Inflammatory macrophage treated with lipopolysaccharide for 1 hour (primary cell): ENCODE measurements around the gene BTG1.

Source experiments
- DNase-seq, 2 donors: peaks; one replicate each; pipeline ENCODE4 v3.0.0-alpha.2; 2020 to 2022

BTG1 gene

DNA sequence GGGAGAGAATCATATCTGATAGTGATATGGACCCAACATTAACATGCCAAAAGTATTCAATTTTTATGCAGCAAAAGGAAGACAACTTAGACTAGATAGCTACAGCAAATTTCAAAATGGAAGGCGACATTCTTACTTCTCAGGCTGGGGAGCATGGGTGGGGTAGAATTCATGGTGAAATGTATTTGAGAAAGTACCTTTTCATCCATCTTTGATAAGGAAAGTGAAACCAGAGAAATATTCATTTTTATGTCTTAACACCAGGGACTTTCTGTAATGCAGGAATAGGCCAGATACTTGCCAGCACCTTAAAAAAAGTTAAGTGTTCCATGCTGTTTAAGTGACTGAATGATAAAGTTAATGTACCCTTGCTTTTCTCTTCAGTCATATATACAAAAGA is 13.4 kb downstream of the BTG1 start:
- DNase-seq: peak; percentile 70 to 78

DNA sequence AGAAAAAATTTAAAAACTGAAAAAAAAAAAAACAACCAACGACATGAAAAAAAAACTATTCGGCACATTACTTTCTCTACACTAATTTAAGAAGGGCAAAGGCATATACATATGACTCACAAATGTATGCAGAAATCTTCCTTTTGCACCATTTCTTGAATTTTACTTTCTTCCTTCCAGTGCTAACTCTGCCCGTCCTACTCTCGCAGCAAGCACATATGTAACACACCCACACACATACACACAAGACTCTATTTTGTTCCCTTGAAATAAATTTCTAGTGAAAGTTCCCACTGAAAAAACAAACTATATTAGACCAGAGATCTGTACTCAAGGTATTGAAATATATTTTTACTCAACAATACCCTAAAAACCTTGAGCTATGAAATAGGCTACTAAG is 14.6 kb downstream of the BTG1 start:
- peak; percentile 64 to 66 for DNase-seq

DNA sequence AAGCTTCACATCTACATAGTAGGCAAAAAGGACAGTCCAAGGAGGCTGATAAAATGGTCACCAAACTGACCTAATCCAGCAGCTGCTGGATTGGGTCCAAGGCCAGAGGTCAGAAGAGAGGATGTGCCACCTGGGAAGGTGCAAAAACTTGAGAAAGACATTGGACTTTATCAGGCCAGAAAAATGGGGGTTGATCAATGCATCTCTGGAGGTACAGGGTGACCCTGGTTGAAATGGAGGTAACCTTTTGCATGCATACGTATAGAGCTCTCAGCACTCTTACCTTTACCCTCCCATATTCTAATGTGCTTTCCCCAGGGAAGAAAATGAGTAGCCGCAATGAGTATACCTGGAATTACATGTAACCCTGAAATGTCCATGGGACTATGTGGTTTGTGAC is 16.0 kb downstream of the BTG1 start:
- DNase-seq: no peak

DNA sequence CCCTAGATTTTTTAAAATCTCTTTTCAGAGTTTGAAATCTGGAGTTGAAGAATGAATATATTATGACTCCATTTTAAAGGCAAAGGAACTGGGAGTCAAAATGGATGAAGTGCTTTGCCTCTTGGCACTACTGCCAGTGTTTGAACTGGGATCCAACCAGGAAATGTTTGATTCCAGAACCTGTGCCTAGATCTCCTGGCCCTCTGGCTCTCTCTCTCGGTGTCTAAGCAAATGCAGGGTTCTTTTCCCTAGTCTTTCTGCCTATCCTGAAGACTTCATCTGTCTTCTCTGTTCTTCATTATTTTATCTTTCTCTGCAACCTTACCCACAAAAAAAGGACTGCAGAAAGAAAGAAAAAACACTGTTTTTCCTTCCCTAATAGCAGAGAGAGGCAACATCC is 17.0 kb downstream of the BTG1 start:
- DNase-seq: no peak

DNA sequence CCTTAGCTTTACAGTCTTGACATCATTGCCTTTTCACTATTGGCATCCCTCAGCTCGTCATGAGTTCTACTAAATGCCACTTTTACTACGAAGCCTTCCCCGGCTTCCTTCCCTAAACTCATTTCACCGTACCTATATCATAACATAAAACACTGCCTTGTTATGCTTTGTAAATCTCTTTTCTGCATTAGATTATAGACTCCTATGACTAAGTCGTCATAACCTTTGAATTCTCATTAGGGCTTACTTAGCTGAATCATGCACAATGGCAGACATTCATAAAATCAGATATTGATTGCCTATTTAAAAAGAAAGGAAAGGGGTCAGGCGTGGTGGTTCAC is 21.0 kb downstream of the BTG1 start:
- DNase-seq: no peak

DNA sequence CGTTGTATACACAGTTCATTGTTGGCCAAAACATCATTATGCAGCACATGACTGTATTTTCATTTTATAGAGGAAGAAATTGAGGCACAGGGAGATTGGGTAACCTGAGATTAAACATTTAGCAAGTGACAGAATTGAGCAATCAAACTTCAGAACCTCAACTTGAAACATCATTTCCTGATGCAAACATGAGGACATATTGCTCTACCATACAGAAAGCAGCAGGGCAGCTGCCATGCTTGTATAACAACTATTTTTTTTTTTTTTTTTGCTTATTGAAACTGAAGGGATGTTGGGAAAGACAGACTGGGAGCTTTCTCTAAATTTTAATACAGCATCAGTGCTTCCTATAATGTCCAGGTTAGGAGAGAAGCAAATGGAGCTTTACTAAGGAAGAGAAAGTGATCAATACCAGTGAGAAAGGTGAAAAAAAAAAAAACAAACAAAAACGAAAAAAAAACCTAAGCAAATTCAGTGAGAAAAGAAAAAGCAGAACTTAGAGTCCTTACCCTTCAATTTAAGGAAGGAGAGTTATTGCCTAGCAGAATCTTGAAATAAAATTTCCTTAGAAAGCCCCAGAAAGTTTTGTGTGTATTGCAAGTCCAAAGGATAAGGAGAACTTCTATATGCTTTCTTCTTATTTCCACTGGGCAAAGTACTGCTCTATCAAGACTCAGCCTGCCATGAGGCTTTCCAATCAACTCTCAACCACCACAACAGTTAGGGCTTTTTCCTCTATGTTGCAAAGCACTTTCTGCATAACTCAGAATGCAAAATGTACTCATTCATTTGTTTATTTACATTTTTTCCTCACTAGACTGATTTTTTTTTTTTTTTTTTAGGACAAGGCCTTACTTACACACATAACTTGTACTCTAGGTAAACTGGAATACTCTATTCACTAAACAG is 21.6 kb downstream of the BTG1 start:
- DNase-seq: peak; percentile 89 to 97

DNA sequence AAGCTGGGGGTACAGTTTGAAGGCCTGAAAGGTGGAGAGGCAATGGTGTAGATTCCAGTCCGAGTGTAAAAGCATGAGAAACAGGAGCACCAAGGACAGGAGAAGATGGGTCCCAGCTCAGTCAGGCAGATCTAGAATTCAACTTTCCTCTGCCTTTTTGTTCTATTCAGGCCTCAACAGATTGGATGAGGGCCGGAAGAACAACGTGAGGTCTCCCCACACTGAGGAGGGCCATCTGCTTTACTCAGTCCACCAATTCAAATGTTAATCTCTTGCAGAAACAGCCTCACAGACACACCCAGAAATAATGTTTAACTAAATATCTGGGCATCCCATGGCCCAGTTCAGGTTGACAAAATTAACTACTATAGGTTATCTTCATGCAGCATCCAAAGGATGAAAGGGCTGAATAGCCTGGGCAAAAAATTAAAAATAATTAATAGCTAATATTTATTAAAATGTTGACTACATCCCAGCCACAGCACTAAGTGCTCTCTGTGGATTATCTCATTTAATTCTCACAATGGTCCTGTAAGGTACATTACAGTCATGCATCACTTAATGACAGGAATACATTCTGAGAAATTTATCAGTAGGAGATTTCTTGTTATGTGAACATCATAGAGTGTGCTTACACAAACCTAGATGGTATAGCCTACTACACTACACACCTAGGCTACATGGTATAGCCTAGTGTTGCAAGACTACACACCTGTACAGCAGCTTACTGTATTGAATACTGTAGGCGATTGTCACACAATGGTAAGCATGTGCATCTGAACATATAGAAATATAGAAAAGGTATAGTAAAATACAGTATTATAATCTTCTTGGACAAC is 22.5 kb downstream of the BTG1 start:
- DNase-seq: no peak

DNA sequence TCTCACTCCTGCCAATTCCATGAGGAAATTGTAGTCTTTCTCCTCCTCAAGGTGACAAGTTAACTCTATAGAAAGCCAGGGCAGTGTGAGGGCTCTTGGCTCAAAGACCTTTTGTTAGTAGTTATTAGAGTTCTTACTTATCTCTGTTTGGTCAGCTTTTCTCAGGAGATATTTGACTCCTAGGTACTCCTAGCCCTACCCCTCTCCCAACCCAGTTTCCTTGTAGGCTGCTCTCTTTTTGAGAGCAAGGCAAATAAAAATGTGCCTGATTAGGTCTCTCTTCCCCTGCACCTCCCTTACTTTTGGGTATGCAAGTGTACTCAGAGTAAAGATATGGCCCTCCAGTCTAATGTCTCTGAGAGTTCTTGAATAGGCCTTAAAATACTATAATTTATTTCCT is 23.8 kb downstream of the BTG1 start:
- no peak for DNase-seq

DNA sequence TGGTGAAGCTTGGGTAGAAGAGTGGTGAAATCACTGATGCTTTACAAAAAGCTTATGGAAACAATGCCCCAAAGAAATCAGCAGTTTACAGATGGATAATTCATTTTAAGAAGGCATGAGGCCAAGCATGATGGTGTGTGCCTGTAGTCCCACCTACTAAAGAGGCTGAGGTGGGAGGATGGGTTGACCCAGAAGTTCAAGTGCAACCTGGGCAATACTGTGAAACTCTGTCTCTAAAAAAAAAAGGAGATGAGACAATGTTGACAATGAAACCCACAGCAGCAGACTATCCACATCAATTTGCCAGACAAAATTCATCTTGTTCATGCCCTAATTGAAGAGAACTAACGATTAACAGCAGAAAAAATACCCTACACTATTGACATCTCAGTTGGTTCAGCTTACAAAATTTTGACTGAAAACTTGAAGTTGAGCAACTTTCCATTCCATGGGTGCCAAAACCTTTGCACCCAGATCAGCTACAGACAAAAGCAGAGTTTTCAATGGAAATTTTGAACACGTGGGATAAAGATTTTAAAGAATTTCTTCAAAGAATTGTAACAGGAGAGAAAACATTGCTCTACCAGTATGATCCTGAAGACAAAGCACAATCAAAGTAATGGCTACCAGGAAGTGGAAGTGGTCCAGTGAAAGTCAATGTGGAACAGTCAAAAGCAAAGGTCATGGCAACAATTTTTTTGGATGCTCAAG is 26.7 kb downstream of the BTG1 start:
- no peak for DNase-seq

DNA sequence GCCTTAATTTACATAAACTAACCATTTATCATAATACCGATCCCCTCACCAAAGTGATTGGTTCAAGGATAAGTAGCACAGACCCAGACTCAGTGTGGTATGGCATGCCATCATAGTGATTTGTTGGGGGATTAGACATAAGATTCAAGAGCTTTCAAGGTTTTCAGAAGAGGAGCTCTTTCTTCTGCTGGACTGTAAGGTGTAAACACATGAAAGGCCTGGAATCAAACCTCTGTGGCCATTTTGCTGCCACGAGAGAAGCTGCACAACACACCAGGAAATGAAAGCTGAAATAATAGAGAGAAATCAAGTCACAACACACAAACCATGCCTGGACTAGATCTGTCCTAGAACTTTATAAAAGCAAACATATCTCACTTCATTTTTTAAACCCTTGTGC is 30.8 kb downstream of the BTG1 start:
- no peak for DNase-seq

DNA sequence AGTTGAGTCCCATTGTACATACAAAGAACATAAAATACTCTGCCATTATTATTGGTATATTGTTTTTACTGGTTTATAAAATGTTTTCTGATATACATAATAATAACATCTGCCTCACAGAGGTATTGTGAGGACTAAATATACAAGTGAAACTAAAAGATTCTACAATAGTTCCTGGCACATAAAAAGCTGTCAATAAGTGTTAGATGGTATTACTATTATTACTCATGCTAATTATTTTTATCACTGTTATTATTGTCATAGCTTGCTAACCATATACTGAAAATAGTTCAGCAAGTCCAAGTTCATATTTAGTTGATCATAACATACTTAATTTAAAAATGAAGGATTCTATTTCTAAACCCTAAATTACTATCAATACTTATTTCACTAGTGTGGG is 34.4 kb downstream of the BTG1 start:
- no peak for DNase-seq

DNA sequence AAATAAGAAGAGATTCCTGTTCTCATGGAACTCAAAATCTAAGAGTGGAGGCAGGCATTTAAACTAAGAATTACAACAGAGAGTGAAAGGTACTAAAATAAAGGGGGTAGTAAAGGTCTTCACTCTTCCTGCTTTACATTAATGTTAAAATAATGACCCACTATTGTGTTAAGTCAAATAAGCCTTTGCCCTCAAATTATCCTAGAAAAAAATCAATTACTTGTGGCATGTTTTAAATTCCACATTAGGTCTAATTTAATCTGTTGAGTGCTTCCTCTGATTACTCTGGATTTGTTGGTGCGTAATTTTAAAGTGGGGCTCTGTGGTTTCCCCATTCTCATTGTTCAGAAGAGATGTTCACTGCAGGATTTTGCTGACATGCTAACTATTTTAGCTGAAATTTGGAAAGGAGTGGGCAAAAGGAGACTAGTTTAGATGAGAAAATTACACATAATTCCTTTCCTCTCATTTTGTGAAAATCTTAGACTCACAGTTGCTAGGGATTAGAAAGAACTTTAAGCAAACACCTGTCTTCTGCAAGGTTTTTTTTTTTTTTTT is 35.5 kb downstream of the BTG1 start:
- DNase-seq: no peak

DNA sequence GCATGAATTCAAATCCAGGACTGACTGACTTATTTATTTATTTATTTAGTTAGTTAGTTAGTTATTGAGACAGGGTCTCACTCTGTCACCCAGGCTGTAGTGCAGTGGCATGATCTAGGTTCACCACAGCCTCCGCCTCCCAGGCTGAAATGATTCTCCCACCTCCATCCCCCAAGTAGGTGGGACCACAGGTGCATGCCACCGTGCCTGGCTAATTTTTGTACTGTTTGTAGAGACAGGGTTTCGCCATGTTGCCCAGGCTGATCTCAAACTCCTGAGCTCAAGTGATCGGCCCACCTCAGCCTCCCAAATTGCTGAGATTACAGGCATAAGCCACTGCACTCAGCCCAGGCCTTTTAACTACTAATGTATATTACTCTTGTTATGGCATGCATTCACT is 36.0 kb downstream of the BTG1 start:
- no peak for DNase-seq

DNA sequence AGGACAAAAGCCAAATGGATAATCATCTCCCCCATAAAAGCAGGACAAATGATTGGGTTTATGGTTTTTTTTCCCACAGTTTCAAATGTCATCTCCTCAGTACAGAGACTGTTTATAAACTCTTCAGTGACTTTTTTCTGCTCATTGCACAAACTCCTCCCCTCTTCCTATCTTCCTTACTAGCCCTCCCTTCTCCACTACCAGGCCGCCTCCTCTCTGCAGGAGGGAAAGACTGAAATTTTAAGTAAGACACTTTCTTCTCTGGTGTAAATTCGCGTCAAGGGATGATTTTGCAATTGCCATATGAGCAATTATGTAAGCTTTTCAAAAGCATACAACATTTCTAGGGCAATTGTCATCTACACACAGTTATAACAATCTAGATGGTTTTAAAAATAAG is 37.0 kb downstream of the BTG1 start:
- DNase-seq: peak; percentile 65 to 72

DNA sequence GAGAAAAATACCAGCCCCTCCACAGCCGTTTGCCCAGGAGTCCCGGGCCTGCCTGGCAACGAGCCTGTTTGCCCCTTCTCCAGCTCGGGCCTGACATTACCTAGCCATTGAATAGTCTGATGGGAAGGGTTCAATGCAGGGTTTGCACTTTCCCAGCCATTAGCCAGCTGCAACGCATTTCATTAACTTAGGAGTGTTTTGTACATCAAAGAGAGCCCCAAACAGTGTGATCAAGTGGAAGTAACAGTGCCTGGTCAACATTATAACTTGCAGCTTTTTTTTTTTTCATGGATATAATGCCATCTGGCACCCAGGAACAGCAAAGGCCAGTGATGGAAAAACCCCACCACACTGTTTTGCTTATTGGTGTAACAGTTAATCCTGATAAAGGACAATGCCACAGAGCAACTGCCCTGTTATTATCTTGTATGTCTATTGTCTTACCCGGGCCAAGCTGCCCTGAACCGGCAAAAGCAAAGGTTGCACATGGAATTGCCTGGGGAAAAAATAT is 38.0 kb downstream of the BTG1 start:
- DNase-seq: no peak

DNA sequence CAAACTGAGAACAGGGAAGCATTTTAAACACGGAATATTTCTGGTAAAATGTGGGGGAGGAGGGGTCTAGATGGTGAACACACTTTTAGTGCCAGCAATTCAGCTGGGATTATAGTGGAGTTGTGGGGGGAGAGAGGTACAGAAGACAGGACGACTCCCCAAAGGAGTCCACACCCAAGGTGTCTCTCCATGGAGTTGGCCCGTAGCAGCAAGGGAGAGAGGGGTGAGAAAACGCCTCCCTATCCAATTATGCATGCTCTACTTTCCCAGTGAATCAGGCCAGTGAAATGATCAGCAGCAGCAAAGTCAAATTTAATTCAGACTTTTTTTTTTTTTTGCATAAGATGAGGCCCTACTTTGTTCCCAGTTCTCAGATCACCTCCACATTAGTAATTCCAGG is 38.6 kb downstream of the BTG1 start:
- no peak for DNase-seq

DNA sequence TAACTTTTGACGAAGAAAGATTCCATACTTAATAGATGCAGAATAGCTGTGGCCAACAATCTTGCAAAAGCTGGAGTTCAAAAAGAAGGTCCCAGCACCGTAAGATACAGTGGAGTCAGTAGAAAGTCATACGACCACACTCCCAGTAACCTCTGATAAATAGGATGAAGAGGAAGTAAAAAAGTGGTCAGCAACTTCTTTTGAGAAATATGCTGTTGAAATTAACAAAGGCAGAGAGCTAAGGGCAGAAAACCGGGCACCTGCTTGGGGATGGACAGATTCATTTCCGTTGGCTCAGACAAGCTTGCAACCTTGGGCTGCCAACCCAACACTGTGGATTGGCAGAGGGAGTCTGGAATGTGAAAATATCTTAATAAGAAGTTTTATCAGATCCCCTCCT is 40.0 kb downstream of the BTG1 start:
- peak in 1 of 2 donors; percentile 32 for DNase-seq

DNA sequence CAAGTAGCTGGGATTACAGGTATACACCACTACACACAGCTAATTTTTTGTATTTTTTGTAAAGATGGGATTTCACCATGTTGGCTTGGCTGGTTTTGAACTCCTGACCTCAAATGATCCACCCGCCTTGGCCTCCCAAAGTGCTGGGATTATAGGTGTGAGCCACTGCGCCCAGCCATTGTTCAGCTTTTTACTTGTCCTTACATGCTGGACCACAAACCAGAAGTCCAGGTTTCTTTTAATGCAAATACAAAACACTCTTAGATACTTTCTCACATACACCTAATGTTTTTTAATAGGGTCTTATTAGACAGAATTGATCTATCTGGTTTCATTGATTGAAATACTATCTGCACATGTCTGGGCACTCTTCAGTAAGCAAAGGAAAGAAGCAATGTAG is 40.5 kb downstream of the BTG1 start:
- DNase-seq: no peak

DNA sequence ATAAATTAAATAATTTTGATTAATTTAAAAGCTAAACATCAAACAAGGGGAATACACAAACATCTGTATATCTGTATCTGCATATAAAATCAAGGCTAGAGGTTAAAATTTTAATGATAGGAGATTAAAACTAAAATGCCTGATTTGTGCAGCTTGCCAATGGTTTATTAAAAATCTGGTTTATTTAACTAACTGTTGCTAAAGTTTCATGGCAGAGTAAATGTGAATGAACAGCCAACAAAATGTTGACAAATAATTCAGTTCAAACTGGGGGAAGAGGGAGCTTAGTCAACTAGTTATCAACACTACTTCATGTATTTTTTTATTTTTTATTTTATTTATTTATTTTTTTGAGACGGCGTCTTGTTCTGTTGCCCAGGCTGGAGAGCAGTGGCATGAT is 43.0 kb downstream of the BTG1 start:
- no peak for DNase-seq

DNA sequence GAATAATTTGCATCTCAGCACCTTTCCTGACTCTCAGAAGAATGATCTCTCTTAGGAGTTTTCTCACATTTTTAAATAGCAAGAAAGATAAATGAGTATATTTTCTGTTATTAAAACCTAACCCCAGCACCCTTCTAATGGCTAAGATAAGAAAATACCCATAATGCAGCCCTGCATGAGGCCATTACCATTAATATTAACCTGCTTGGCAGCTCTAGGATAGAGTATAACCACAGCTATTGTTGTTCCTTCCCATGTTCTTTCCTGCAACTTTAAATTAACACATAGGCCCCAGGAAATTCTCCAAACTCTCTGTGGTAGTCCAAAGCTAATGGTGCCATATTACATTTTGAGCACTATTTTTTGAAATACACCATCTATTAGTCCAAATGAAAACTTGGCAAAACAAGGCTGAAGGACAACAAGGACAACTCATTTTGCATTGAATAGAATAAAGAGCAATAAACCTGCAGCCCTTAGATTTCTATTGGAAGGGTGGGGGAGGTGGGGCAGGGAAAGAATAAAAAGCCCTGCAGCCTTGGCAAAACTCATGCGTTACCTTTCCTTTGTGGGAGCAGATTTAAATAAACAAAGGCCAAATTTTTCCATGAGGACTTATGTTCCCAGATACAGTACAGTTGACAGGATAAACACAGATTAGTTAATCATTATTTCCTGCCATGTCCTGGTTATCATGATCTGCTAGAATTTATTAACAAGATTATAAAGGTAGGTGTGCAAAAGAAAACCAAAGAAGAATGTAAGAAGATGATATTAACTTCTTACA is 46.9 kb downstream of the BTG1 start:
- no peak for DNase-seq

DNA sequence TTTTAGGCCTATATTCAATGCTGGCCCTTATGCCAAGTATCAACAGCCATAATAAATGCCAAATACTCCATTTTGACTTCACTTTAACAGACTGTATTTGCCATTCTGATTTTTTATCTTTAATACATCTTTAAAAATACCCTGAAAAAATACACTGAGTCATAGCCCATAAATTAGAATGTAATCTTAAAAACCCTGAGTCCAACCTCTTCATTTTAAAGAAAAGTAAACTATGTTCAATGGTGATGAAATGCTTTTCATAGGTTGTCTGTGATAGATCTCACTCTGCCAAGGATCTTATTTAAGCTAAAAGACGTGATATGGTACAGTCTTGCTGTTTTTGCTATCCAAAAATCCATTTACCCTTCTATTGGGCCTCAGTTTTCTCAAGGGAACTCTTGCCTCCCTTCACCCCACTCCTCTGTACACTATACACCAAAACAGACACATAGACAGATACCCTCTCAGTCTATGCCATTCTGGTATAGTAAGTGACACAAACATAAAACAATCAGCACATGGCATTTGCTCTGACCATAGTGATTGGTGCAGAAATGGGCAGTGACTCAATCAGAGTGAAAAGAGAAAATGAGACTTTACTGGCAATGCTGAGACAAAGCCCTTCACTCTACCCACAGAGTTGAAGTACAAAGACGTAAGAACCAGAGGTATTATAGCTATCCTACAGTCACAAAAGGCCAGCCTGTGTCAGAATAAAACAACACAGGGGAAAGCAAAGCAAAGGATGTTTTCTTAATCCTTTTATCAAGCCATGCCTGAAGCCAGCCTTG is 49.1 kb downstream of the BTG1 start:
- DNase-seq: no peak
